ENCODE results near the gene STH.

The STH gene

GRCh38 chr17:46031440-46031839 lies 32.4 kb downstream of the STH start:
- ATAC-seq (no peak), DNase-seq (no peak)
- Mint-ChIP-seq H3K27me3 (no peaks in the 10 kb centered on the region), H3K27ac (no peak overlapping the region), H3K9me3 (no peaks in the 10 kb centered on the region), H3K4me1 (peaks cover 55% of the 10 kb centered on the region), H3K4me3 (no peak overlapping the region)

GRCh38 chr17:46031920-46032319 lies 32.9 kb downstream of the STH start:
- Mint-ChIP-seq H3K27me3 (no peaks in the 10 kb centered on the region), H3K4me1 (peaks cover 53% of the 10 kb centered on the region), H3K9me3 (no peaks in the 10 kb centered on the region), H3K27ac (peak overlapping the region in 1 of 2 donors; percentile 72), H3K4me3 (no peak overlapping the region)
- DNase-seq: no peak
- ATAC-seq: no peak

- Mint-ChIP-seq H3K4me3 (no peak overlapping the region), H3K9me3 (no peaks in the 10 kb centered on the region), H3K4me1 (peaks cover 44% of the 10 kb centered on the region), H3K27ac (peak overlapping the region; percentile 82 to 92), H3K27me3 (no peaks in the 10 kb centered on the region)
- DNase-seq: no peak
- ATAC-seq: no peak
Measured at GRCh38 chr17:46032909-46033308, 33.9 kb downstream of the STH start.

- ATAC-seq (no peak), DNase-seq (no peak)
- peak overlapping the region; percentile 8 to 92 for H3K27ac Mint-ChIP-seq
- no peak overlapping the region for H3K4me3 Mint-ChIP-seq
- no peaks in the 10 kb centered on the region for H3K9me3 Mint-ChIP-seq
- H3K27me3 Mint-ChIP-seq: no peaks in the 10 kb centered on the region
- peaks cover 45% of the 10 kb centered on the region for H3K4me1 Mint-ChIP-seq
Measured at GRCh38 chr17:46033392-46033791, 34.3 kb downstream of the STH start.

- Mint-ChIP-seq H3K27ac (peak overlapping the region; percentile 20 to 88), H3K4me1 (peaks cover 37% of the 10 kb centered on the region), H3K27me3 (no peaks in the 10 kb centered on the region), H3K9me3 (no peaks in the 10 kb centered on the region), H3K4me3 (peak overlapping the region in 1 of 2 donors; percentile 24)
- ATAC-seq (peak; percentile 87), DNase-seq (peak in 1 of 2 donors; percentile 70)
Measured at GRCh38 chr17:46035112-46035818, 36.2 kb downstream of the STH start.

- Mint-ChIP-seq H3K4me3 (no peak overlapping the region), H3K27me3 (no peaks in the 10 kb centered on the region), H3K4me1 (peaks cover 32% of the 10 kb centered on the region), H3K27ac (no peak overlapping the region), H3K9me3 (no peaks in the 10 kb centered on the region)
- no peak for ATAC-seq
- no peak for DNase-seq
Measured at GRCh38 chr17:46036491-46036890, 37.4 kb downstream of the STH start.

GRCh38 chr17:46037722-46038255 lies 38.7 kb downstream of the STH start:
- DNase-seq (no peak), ATAC-seq (no peak)
- Mint-ChIP-seq H3K4me1 (peaks cover 32% of the 10 kb centered on the region), H3K27me3 (no peaks in the 10 kb centered on the region), H3K4me3 (no peak overlapping the region), H3K9me3 (no peaks in the 10 kb centered on the region), H3K27ac (peak overlapping the region in 1 of 2 donors; percentile 80)

- Mint-ChIP-seq H3K9me3 (no peaks in the 10 kb centered on the region), H3K4me1 (peaks cover 32% of the 10 kb centered on the region), H3K4me3 (no peak overlapping the region), H3K27ac (peak overlapping the region in 1 of 2 donors; percentile 88), H3K27me3 (no peaks in the 10 kb centered on the region)
- no peak for ATAC-seq
- DNase-seq: no peak
Measured at GRCh38 chr17:46038414-46038813, 39.4 kb downstream of the STH start.

GRCh38 chr17:46038937-46039336 lies 39.9 kb downstream of the STH start:
- no peaks in the 10 kb centered on the region for H3K27me3 Mint-ChIP-seq
- H3K27ac Mint-ChIP-seq: peak overlapping the region in 1 of 2 donors; percentile 88
- H3K4me3 Mint-ChIP-seq: no peak overlapping the region

GRCh38 chr17:46039592-46040186 lies 40.6 kb downstream of the STH start:
- peaks cover 42% of the 10 kb centered on the region for H3K4me1 Mint-ChIP-seq
- no peak for DNase-seq
- no peak overlapping the region for H3K4me3 Mint-ChIP-seq

More at GRCh38 chr17:46038937-46039336, 39.9 kb downstream of the STH start:
- ATAC-seq: no peak
- DNase-seq: no peak
- Mint-ChIP-seq H3K4me1 (peaks cover 37% of the 10 kb centered on the region), H3K9me3 (no peaks in the 10 kb centered on the region)

GRCh38 chr17:46042246-46042645 lies 43.2 kb downstream of the STH start:
- DNase-seq: no peak
- H3K27ac Mint-ChIP-seq: no peak overlapping the region

More at GRCh38 chr17:46039592-46040186, 40.6 kb downstream of the STH start:
- H3K9me3 Mint-ChIP-seq: no peaks in the 10 kb centered on the region
- peak overlapping the region in 1 of 2 donors; percentile 42 for H3K27ac Mint-ChIP-seq
- H3K27me3 Mint-ChIP-seq: no peaks in the 10 kb centered on the region
- no peak for ATAC-seq

GRCh38 chr17:46042925-46043324 lies 43.9 kb downstream of the STH start:
- no peak overlapping the region for H3K27ac Mint-ChIP-seq
- H3K27me3 Mint-ChIP-seq: no peaks in the 10 kb centered on the region
- H3K9me3 Mint-ChIP-seq: no peaks in the 10 kb centered on the region
- H3K4me3 Mint-ChIP-seq: no peak overlapping the region
- ATAC-seq: no peak
- peaks cover 44% of the 10 kb centered on the region for H3K4me1 Mint-ChIP-seq
- no peak for DNase-seq

More at GRCh38 chr17:46042246-46042645, 43.2 kb downstream of the STH start:
- Mint-ChIP-seq H3K4me1 (peaks cover 44% of the 10 kb centered on the region), H3K27me3 (no peaks in the 10 kb centered on the region), H3K9me3 (no peaks in the 10 kb centered on the region), H3K4me3 (no peak overlapping the region)
- ATAC-seq: no peak

GRCh38 chr17:46043606-46044005 lies 44.6 kb downstream of the STH start:
- DNase-seq (no peak), ATAC-seq (no peak)
- Mint-ChIP-seq H3K4me3 (no peak overlapping the region), H3K4me1 (peaks cover 38% of the 10 kb centered on the region), H3K9me3 (no peaks in the 10 kb centered on the region), H3K27ac (peak overlapping the region in 1 of 2 donors; percentile 83), H3K27me3 (no peaks in the 10 kb centered on the region)

GRCh38 chr17:46044286-46044928 lies 45.4 kb downstream of the STH start:
- Mint-ChIP-seq H3K4me1 (peaks cover 36% of the 10 kb centered on the region), H3K27ac (no peak overlapping the region), H3K4me3 (no peak overlapping the region), H3K9me3 (no peaks in the 10 kb centered on the region), H3K27me3 (no peaks in the 10 kb centered on the region)
- ATAC-seq (peak; percentile 52), DNase-seq (peak in 1 of 2 donors; percentile 33)

GRCh38 chr17:46044989-46045388 lies 45.9 kb downstream of the STH start:
- H3K27ac Mint-ChIP-seq: no peak overlapping the region
- H3K9me3 Mint-ChIP-seq: no peaks in the 10 kb centered on the region
- DNase-seq (no peak), ATAC-seq (no peak)
- peaks cover 36% of the 10 kb centered on the region for H3K4me1 Mint-ChIP-seq
- H3K27me3 Mint-ChIP-seq: no peaks in the 10 kb centered on the region
- H3K4me3 Mint-ChIP-seq: no peak overlapping the region

- H3K4me3 Mint-ChIP-seq: no peak overlapping the region
- peaks cover 42% of the 10 kb centered on the region for H3K4me1 Mint-ChIP-seq
- H3K27ac Mint-ChIP-seq: no peak overlapping the region
- H3K9me3 Mint-ChIP-seq: no peaks in the 10 kb centered on the region
- DNase-seq: no peak
- no peaks in the 10 kb centered on the region for H3K27me3 Mint-ChIP-seq
- peak; percentile 91 for ATAC-seq
Measured at GRCh38 chr17:46045639-46046038, 46.6 kb downstream of the STH start.
